ENCODE results near the gene KMT2D. TPM values are rescaled to one million over a fixed set of nuclear protein-coding genes. Genes with fewer than 3 reads are reported as not detected.

The KMT2D gene
- total and polyA plus RNA-seq, 2 experiments from 2014 or later, result 17.6 to 120 TPM

DNA sequence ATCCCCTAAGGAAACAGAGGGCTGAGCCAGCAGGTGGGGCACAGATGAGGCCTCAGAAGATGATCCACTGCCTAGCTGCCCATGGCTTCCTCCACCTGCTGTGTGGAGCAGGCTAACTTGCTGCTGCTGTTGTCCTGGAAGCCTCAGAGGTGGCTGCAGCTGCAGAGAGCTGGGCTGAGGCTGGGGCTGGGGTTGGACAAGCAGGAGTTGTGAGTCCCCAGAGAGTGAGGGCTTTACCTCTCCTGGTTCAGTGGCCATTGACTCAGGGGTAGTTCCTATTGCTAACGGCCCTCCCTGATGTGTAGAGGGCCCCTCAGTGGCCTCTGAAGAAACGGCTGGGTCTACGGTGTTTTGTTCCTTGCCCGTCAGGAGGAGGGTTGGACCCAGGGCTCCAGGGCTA, 28.3 kb downstream of the KMT2D start:
- ATAC-seq, result no peak
- no peaks in the 10 kb centered on the region for H3K4me1 ChIP-seq (ENCODE audit: insufficient read depth)
- H3K4me3 ChIP-seq, result no peak overlapping the region
- H3K27ac ChIP-seq (ENCODE audit: low read depth), result no peak overlapping the region
- no peak for DNase-seq (ENCODE audit: low spot score)
- TF ChIP-seq, protein P1, sequence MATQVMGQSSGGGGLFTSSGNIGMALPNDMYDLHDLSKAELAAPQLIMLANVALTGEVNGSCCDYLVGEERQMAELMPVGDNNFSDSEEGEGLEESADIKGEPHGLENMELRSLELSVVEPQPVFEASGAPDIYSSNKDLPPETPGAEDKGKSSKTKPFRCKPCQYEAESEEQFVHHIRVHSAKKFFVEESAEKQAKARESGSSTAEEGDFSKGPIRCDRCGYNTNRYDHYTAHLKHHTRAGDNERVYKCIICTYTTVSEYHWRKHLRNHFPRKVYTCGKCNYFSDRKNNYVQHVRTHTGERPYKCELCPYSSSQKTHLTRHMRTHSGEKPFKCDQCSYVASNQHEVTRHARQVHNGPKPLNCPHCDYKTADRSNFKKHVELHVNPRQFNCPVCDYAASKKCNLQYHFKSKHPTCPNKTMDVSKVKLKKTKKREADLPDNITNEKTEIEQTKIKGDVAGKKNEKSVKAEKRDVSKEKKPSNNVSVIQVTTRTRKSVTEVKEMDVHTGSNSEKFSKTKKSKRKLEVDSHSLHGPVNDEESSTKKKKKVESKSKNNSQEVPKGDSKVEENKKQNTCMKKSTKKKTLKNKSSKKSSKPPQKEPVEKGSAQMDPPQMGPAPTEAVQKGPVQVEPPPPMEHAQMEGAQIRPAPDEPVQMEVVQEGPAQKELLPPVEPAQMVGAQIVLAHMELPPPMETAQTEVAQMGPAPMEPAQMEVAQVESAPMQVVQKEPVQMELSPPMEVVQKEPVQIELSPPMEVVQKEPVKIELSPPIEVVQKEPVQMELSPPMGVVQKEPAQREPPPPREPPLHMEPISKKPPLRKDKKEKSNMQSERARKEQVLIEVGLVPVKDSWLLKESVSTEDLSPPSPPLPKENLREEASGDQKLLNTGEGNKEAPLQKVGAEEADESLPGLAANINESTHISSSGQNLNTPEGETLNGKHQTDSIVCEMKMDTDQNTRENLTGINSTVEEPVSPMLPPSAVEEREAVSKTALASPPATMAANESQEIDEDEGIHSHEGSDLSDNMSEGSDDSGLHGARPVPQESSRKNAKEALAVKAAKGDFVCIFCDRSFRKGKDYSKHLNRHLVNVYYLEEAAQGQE (IDR thresholded peaks at IDR 0.05; ENCODE audit: unreplicated experiment), result no peak
- TF ChIP-seq ZNF331 (CRISPR knock-in tag; IDR thresholded peaks at IDR 0.05; ENCODE audit: low read depth), result no peak
- TF ChIP-seq POLR2AphosphoS5 (IDR thresholded peaks at IDR 0.05; ENCODE audit: low read depth), result no peak
- TF ChIP-seq EZH2 (IDR thresholded peaks at IDR 0.05; ENCODE audit: low read depth, unreplicated experiment), result no peak
- TF ChIP-seq, protein P2, sequence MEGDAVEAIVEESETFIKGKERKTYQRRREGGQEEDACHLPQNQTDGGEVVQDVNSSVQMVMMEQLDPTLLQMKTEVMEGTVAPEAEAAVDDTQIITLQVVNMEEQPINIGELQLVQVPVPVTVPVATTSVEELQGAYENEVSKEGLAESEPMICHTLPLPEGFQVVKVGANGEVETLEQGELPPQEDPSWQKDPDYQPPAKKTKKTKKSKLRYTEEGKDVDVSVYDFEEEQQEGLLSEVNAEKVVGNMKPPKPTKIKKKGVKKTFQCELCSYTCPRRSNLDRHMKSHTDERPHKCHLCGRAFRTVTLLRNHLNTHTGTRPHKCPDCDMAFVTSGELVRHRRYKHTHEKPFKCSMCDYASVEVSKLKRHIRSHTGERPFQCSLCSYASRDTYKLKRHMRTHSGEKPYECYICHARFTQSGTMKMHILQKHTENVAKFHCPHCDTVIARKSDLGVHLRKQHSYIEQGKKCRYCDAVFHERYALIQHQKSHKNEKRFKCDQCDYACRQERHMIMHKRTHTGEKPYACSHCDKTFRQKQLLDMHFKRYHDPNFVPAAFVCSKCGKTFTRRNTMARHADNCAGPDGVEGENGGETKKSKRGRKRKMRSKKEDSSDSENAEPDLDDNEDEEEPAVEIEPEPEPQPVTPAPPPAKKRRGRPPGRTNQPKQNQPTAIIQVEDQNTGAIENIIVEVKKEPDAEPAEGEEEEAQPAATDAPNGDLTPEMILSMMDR (conservative IDR thresholded peaks at IDR 0.05; ENCODE audit: low read depth in 2 of 2), result no peak
- no peak for TF ChIP-seq ZNF462 (CRISPR knock-in tag; IDR thresholded peaks at IDR 0.05)
- TF ChIP-seq JUNB (IDR thresholded peaks at IDR 0.05; ENCODE audit: unreplicated experiment), result no peak
- H3F3A ChIP-seq (replicated peaks; ENCODE audit: low read depth), result no peaks in the 10 kb centered on the region
- Mint-ChIP-seq H3K36me3 (ENCODE audit: low read depth) (peaks cover 76% of the 10 kb centered on the region), H3K9me3 (no peaks in the 10 kb centered on the region), H3K27me3 (ENCODE audit: insufficient read depth, low read depth, poor library complexity) (peaks cover 11% of the 10 kb centered on the region), H3K4me3 (no peak overlapping the region), H3K27ac (no peak overlapping the region), H3K4me1 (no peaks in the 10 kb centered on the region)
- H2AFZ ChIP-seq, result no peak overlapping the region
- peaks cover 14% of the 10 kb centered on the region; the same call in 1 of the 2 replicates for H3K36me3 ChIP-seq (ENCODE audit: insufficient read depth)
- no peaks in the 10 kb centered on the region for H3K9me2 ChIP-seq (ENCODE audit: insufficient read depth)
- no peak overlapping the region for H3K4me2 ChIP-seq
- no peaks in the 10 kb centered on the region for H3K79me2 ChIP-seq (replicated peaks; ENCODE audit: insufficient read depth)
- H3K27me3 ChIP-seq (ENCODE audit: insufficient read depth), result no peaks in the 10 kb centered on the region
- H4K20me1 ChIP-seq (replicated peaks; ENCODE audit: insufficient read depth), result peaks cover 12% of the 10 kb centered on the region; the same call in 1 of the 2 replicates

Measured in GM23338 (cell line).